LNCAP (cell line): Measurements from ENCODE around the gene BAG2.

Experiments
- TF ChIP-seq, protein P1 (sequence below): fragments of 450-650 bp; IDR thresholded peaks from 2 replicates; pipeline ENCODE4 v1.5.1; 2017; ENCODE audit warnings: mild to moderate bottlenecking

BAG2 gene

DNA sequence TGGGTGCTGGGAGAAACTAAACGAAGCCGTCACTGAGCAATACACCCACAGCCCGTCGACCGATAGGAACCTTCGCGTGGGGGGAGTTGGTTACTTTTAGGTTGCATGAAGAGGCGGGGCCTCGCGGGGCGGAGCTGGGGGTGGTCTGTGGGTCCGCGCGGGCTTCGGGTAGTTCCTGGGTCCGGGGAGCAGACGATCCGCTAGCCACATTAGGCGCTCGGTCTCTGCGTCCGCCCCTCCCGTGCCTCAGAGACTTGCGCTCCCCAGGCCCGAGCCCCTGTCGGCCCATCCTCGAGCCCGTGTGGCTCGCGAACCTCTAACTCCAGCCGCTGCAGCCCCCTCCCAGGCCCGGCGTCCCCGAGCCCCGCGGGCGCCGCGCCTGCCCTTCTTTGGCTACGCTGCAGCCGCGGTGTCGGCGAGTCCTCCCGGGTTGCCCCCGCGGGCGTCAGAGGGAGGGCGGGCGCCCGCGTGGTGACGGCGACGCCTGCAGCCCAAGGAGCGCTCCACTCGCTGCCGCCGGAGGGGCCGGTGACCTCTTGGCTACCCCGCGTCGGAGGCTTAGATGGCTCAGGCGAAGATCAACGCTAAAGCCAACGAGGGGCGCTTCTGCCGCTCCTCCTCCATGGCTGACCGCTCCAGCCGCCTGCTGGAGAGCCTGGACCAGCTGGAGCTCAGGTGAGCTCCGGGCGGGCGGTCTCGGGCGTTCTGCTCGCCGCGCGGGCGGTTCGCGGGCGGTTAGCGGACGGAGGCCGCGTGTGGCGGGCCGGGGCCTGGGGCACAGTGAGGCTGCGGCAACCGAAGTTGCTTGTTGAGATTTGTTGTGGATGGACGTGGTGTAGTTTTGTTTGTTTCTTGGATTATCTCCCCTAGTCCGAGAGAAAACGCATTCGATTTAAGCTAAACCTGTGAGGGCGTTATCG, at the start of gene BAG2:
Gene BAG2, plus strand, starts transcription at position 191 of the 920 bp plus-strand sequence. Its CDS starts 372 bp downstream, at position 563.
- TF ChIP-seq, protein P1, sequence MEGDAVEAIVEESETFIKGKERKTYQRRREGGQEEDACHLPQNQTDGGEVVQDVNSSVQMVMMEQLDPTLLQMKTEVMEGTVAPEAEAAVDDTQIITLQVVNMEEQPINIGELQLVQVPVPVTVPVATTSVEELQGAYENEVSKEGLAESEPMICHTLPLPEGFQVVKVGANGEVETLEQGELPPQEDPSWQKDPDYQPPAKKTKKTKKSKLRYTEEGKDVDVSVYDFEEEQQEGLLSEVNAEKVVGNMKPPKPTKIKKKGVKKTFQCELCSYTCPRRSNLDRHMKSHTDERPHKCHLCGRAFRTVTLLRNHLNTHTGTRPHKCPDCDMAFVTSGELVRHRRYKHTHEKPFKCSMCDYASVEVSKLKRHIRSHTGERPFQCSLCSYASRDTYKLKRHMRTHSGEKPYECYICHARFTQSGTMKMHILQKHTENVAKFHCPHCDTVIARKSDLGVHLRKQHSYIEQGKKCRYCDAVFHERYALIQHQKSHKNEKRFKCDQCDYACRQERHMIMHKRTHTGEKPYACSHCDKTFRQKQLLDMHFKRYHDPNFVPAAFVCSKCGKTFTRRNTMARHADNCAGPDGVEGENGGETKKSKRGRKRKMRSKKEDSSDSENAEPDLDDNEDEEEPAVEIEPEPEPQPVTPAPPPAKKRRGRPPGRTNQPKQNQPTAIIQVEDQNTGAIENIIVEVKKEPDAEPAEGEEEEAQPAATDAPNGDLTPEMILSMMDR = no peak

DNA sequence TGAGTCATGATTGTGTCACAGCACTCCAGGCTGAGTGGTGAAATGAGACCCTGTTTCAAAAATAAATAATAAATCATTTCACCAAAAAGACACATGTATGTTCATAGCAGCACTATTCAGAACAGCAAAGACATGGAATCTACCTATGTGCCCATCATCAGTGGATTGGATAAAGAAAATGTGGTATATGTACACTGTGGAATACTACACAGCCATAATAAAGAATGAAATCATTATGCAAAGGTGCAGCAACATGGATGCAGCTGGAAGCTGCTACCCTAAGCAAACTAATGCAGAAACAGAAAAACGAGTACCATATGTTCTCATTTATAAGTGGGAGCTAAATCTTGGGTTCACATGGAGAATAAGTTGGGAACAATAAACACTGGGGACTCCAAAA, 49.0 kb upstream of the BAG2 start:
- TF ChIP-seq, protein P1 = no peak

DNA sequence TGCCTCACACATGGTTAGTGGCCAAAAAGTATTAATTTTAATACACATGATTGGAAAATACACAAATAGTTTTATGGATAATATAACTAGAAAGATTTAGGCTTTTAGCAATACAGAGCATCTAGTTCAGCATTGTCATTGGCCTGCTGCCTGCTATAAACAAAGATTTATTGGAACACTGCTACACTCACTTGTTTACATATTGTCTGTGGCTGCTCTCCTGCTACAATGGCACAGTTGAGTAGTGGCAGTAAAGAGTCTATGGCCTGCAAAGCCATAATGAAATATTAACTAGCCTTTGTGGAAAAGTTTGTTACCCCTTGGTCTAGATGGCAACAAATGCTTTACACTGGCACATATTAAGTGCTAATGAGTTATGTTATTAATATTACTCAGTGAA, 44.4 kb upstream of the BAG2 start:
- TF ChIP-seq, protein P1 = no peak

DNA sequence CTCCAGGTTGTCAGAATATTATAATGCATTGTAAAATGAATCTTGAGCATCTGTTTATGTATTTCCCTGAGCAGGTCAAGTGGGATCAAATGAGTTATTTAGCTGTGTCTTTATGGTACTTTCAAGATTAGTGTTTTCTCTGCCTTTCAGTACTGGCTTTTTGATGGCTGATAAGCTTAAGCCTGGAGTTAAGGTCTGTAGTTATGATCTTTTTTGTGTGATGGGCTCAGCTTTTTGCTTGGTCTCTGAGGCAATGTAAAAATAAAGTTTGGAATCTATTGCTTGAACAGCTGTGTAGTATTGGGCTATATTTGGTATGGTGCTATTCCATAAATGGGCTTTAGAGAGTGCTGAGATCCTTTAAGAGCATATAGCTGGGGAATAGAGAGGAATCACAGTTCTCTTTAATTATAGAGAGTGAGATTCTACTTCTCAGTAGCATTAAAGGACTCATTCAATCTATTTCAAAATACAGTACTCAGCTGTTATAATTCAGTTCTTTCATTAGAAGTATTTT, 41.4 kb upstream of the BAG2 start:
- TF ChIP-seq, protein P1 = no peak

DNA sequence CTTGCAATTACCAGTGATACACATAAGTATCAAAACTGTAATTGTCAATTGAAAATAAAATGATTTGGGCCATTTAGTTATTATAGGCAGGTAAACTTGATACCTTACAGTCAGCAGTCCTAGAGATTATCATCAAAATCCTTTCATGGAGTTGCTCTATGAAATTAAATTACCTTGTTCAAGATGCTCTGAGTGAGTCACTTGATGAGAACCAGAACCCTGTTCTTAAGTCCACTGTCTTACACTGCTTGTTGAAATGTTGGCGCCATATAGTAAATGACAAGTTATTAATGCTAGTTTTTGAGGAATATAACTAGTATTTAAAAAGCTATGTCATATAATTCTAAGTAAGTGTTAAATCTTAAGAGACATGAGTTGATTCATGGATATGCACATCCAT, 37.2 kb upstream of the BAG2 start:
- TF ChIP-seq, protein P1 = no peak

DNA sequence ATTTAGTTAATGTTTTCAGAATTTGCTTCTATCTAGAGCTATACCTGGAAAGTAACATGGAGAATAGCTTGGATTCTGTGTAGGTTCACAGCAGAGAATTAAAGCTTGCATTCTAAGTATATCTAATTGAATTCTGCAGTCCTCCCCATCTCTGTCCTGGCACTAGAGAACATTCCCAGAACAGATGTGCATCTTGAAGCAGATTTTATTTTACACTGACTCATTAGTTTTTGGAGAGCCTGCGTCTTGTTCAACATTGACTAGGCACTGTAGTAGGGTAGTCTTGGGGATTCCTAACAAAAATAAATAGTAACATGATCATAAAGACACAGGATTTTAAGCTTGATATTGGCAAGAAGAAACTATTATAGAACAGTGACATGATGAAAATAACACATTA, 36.2 kb upstream of the BAG2 start:
- TF ChIP-seq, protein P1 = no peak

DNA sequence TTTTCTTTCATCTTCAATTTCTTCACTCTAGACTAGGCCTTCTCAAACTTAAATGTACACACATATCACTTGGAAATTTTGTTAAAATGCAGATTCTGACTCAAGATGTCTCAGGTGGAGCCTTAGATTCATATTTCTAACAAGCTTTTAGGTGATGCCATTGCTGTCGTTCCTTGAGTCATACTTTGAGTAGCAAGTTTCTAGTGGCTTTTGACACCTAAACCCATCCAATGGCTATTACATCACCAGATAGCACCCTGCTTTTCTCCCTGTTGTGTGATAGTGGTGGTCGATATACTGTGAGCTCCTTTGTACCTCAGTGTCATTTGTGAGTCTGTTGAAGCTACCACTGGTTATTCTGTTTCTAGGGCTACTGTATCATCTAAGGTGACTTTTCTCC, 34.8 kb upstream of the BAG2 start:
- TF ChIP-seq, protein P1 = no peak
